Measurements from ENCODE around the gene TMEM233.

DNA sequence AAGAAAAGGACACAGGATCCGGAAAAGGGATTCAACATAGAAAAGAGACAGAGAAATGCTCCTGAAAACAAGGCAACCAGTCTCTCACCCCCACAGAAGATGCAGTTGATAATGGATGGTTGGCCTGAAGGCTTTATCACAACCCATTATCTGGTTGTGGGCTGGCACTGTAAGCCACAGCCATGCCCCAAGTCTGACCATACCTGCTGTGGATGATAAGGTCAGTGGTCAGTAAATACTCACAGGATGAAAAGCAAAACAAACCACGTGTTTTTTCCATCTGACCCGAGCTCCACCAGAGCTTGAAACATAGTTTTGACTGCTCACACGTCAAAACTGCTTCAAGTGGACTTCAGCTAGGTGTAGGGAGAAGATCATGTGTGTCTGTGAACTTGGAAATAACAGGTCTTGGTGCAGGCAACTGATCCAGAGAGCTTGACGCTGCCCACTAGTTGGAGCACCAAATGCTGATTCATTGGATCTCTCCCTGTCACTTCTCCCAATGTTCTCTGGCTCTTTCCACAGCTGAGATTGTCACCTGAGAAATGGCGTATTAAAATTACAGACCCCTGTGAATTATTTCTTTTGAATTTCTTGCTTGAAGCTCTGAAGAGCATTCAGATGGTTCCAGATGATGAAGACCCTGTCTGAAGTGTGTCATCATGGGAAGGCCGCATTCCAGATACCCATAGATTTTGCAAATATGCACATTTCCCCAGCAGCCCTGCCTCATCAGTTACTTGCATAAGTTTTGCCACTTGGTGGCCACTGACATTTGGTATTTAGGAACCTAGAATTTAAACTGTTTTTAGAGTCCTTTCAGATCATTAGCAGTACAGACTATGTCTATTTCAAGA, 8.5 kb downstream of the TMEM233 start:
- TF ChIP-seq, protein P1, sequence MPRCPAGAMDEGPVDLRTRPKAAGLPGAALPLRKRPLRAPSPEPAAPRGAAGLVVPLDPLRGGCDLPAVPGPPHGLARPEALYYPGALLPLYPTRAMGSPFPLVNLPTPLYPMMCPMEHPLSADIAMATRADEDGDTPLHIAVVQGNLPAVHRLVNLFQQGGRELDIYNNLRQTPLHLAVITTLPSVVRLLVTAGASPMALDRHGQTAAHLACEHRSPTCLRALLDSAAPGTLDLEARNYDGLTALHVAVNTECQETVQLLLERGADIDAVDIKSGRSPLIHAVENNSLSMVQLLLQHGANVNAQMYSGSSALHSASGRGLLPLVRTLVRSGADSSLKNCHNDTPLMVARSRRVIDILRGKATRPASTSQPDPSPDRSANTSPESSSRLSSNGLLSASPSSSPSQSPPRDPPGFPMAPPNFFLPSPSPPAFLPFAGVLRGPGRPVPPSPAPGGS (IDR thresholded peaks at IDR 0.05) = no peak
- no peak for TF ChIP-seq POLR2A (IDR thresholded peaks at IDR 0.05; ENCODE audit: low read length)
- TF ChIP-seq CHD2 (IDR thresholded peaks at IDR 0.05; ENCODE audit: low read length, partially characterized antibody) = no peak
- TF ChIP-seq, protein P2, sequence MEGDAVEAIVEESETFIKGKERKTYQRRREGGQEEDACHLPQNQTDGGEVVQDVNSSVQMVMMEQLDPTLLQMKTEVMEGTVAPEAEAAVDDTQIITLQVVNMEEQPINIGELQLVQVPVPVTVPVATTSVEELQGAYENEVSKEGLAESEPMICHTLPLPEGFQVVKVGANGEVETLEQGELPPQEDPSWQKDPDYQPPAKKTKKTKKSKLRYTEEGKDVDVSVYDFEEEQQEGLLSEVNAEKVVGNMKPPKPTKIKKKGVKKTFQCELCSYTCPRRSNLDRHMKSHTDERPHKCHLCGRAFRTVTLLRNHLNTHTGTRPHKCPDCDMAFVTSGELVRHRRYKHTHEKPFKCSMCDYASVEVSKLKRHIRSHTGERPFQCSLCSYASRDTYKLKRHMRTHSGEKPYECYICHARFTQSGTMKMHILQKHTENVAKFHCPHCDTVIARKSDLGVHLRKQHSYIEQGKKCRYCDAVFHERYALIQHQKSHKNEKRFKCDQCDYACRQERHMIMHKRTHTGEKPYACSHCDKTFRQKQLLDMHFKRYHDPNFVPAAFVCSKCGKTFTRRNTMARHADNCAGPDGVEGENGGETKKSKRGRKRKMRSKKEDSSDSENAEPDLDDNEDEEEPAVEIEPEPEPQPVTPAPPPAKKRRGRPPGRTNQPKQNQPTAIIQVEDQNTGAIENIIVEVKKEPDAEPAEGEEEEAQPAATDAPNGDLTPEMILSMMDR (IDR thresholded peaks at IDR 0.05) = no peak

Measured in A549 (cell line).